Measurements from ENCODE around the gene TNFRSF4. TPM values are rescaled to one million over a fixed set of nuclear protein-coding genes. Genes with fewer than 3 reads are reported as not detected.

TNFRSF4 gene
- total RNA-seq (10 to 100 TPM in 5 of 7 donors, 1 to 10 TPM in 2; 6.6 to 18.9 (median 12.5) TPM), polyA plus RNA-seq (10 to 100 TPM; 14.7 to 23.4 (median 14.7) TPM)
- long read RNA-seq, donor 1, transcript TNFRSF4-201 (7 exons, 1,068 nt) = major isoform, 9 of 16 reads
- long read RNA-seq, donor 1, partial matches to known transcripts = 7 of 16 reads
- long read RNA-seq, donor 1, other reads (novel, unspliced or antisense) = 0 of 16 reads
- long read RNA-seq, donor 2, partial matches to known transcripts = 0 of 4 reads
- long read RNA-seq, donor 2, other reads (novel, unspliced or antisense) = 0 of 4 reads

DNA sequence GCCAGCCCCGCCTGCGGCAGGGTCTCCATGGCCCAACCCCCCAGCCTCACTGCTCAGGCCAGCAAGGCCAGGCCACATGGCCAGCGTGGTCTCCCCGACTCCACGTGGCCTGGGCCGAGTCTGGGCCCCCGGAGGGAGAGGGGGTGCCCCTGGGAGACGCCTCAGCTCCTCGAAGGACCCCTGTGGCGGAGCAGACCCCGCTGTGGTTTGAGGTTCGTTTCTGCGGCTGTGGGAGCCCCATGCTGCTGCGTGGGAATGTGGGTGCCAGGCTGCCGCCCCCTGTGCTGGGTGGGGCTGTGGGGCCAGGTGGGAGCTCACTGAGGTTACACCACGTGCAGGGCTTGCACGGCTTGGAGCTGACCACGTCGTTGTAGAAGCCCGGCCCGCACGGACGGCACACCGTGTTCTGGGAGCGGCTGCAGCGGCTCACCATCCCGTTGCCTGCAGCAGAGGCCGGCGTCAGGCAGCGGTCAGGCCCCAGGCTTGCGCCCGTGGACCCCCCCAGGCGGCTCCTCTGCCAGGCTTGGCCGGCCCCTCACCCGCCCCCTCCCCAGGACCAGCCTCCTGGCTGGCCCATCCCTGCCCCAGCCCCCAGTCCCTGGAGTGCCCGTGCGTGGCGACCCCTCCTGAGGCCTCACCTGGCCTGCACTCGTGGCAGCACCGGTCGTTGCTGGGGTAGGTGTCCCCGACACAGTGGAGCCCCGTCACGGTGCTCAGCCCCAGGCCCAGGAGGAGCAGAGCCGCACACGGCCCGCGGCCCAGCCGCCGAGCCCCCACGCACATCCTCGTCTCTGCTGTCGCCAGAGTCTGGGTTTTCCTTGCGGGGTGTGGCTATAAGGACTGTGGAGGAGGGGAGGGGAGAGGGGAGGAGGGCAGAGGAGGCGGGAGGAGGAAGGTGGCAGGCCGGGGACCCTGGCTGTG is at the start of gene TNFRSF4:
Gene TNFRSF4, minus strand, starts transcription at position 809 of the 921 bp plus-strand sequence. Its CDS starts 26 bp downstream, at position 783.
- peaks cover 0 to 40% (median 24%) of the 10 kb centered on the region in 6 donors for H3K36me3 ChIP-seq
- intact Hi-C loops (cut with DNase I; ENCODE audit: low total_unique reads) = no loop called here
- peaks cover 0 to 46% (median 0%) of the 10 kb centered on the region in 7 donors for H3K27me3 ChIP-seq (replicated peaks in 1 of 7)
- no peaks in the 10 kb centered on the region for H3K9me3 ChIP-seq
- peak; percentile 81 for DNase-seq
- 7 to 19% (median 17%) methylated on average over 18 to 56 of the region's 56 CpGs for WGBS, 5 donors
- H3K4me1 ChIP-seq = peaks cover 38 to 84% (median 58%) of the 10 kb centered on the region in 6 donors
- TF ChIP-seq POLR2A (IDR thresholded peaks at IDR 0.05) = no peak
- peak in 2 of 3 donors; percentile 41 to 62 for TF ChIP-seq POLR2AphosphoS5 (IDR thresholded peaks at IDR 0.05)
- H3K27ac ChIP-seq = peak within 1 kb of the TSS in 7 of 8 donors; percentile 32 to 82 (median 75)
- H3K4me3 ChIP-seq = peak within 1 kb of the TSS; percentile 22 to 64 (median 36)

GRCh38 chr1:1262758-1263157 is 48.8 kb upstream of the TNFRSF4 start:
- H3K36me3 ChIP-seq = peaks cover 0 to 100% (median 77%) of the 10 kb centered on the region in 6 donors
- H3K9me3 ChIP-seq = no peaks in the 10 kb centered on the region
- no peak overlapping the region for H3K4me3 ChIP-seq
- TF ChIP-seq POLR2A (IDR thresholded peaks at IDR 0.05) (no peak), POLR2AphosphoS5 (IDR thresholded peaks at IDR 0.05) (no peak)
- TF ChIP-seq, protein P1, sequence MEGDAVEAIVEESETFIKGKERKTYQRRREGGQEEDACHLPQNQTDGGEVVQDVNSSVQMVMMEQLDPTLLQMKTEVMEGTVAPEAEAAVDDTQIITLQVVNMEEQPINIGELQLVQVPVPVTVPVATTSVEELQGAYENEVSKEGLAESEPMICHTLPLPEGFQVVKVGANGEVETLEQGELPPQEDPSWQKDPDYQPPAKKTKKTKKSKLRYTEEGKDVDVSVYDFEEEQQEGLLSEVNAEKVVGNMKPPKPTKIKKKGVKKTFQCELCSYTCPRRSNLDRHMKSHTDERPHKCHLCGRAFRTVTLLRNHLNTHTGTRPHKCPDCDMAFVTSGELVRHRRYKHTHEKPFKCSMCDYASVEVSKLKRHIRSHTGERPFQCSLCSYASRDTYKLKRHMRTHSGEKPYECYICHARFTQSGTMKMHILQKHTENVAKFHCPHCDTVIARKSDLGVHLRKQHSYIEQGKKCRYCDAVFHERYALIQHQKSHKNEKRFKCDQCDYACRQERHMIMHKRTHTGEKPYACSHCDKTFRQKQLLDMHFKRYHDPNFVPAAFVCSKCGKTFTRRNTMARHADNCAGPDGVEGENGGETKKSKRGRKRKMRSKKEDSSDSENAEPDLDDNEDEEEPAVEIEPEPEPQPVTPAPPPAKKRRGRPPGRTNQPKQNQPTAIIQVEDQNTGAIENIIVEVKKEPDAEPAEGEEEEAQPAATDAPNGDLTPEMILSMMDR (IDR thresholded peaks at IDR 0.05 in 8 of 11, conservative IDR thresholded peaks at IDR 0.05 in 3 of 11) = no peak
- H3K4me1 ChIP-seq = peaks cover 0 to 74% (median 36%) of the 10 kb centered on the region in 6 donors
- no peak for DNase-seq
- 82 to 95% (median 87%) methylated on average over 5 to 8 of the region's 8 CpGs for WGBS, 5 donors
- H3K27me3 ChIP-seq (replicated peaks in 1 of 7) = no peaks in the 10 kb centered on the region
- intact Hi-C loops (cut with DNase I; ENCODE audit: low total_unique reads) = no loop called here
- H3K27ac ChIP-seq = no peak overlapping the region

DNA sequence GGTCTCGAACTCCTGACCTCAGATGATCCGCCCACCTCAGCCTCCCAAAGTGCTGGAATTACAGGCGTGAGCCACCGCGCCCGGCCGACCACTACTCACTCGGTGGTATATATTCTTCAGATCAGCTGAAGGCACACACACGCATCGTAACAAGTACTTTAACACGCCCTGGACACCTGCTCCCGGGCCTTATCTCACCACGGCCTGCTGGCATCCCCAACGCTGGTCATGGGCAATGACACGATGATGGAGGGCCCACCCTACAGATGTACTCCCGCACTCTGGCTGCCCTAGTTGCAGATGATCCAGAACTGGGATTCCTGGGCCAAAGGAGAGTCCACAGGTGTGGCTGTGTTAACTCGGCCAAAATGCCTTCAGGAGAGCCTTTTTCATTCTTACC is 48.1 kb upstream of the TNFRSF4 start:
- Histone ChIP-seq H3K9me3 (no peaks in the 10 kb centered on the region), H3K27ac (no peak overlapping the region), H3K4me3 (no peak overlapping the region), H3K36me3 (peaks cover 0 to 100% (median 70%) of the 10 kb centered on the region in 6 donors), H3K27me3 (replicated peaks in 1 of 7) (no peaks in the 10 kb centered on the region), H3K4me1 (peaks cover 0 to 68% (median 36%) of the 10 kb centered on the region in 6 donors)
- no peak for TF ChIP-seq POLR2A (IDR thresholded peaks at IDR 0.05)
- TF ChIP-seq, protein P1 (IDR thresholded peaks at IDR 0.05 in 8 of 11, conservative IDR thresholded peaks at IDR 0.05 in 3 of 11) = no peak
- no peak for TF ChIP-seq POLR2AphosphoS5 (IDR thresholded peaks at IDR 0.05)
- WGBS, 5 donors = 95 to 97% (median 96%) methylated on average over 17 of the region's 17 CpGs
- intact Hi-C loops (cut with DNase I; ENCODE audit: low total_unique reads) = no loop called here
- no peak for DNase-seq

DNA sequence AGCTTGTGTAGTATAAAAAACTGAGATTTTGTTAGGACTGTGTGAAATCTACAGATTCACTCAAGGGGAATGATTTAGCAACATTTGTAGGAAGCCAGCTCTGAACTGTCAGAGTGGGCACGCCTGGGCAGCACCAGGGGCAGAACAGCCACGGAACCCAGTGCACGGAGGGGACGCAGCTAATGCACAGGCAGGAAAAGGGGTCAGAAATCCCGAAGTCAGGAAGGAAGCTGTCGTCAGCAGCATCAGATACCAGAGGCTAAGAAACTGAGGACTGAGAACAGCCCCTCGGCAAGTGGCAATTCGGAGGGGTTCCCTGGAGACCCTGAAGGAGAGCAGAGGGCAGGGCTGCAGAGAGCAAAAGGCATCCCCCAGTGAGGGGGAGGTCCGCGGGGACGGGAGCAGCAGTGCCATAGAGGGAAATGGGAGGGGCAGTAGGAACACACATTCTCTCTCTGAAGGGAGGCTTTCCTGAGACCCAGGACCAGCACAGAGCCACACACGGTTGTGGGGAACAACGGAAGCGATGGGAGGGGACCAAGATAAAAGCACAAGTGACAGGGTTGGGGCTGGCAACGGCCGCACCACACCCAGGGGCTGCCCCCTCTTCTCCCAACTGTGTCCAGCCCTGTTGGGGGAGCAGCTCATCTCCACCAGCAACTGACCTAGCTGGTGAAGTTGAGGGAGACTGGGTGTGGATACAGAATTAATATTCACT is 47.0 kb upstream of the TNFRSF4 start:
- Histone ChIP-seq H3K27me3 (replicated peaks in 1 of 7) (no peaks in the 10 kb centered on the region), H3K4me1 (peaks cover 0 to 68% (median 36%) of the 10 kb centered on the region in 6 donors), H3K36me3 (peaks cover 0 to 100% (median 71%) of the 10 kb centered on the region in 6 donors), H3K9me3 (no peaks in the 10 kb centered on the region), H3K27ac (peak overlapping the region in 7 of 8 donors; percentile 4 to 73 (median 52)), H3K4me3 (no peak overlapping the region)
- WGBS, 5 donors = 48 to 69% (median 51%) methylated on average over 16 of the region's 16 CpGs
- DNase-seq = no peak
- TF ChIP-seq POLR2A (IDR thresholded peaks at IDR 0.05) (no peak), POLR2AphosphoS5 (IDR thresholded peaks at IDR 0.05) (peak in 2 of 3 donors; percentile 35 to 39)
- TF ChIP-seq, protein P1 (IDR thresholded peaks at IDR 0.05 in 8 of 11, conservative IDR thresholded peaks at IDR 0.05 in 3 of 11) = no peak
- intact Hi-C loops (cut with DNase I; ENCODE audit: low total_unique reads) = no loop called here

Data from spleen (tissue), 13 donors.